Prostate gland (tissue), 2 donors: Measurements from ENCODE around the gene TRMT112. TPM values are rescaled to one million over a fixed set of nuclear protein-coding genes. Genes with fewer than 3 reads are reported as not detected.

Experiments
- DNase-seq: peaks from one replicate; pipeline ENCODE4 v3.0.0-alpha.2; 2019; ENCODE audit warnings: low spot score
- H3K27ac ChIP-seq, 2 donors: fragments of 200-600 bp; sonication (generic); 2 replicates each; pipeline ENCODE4 v1.5.1; 2017 to 2019
- H3K27me3 ChIP-seq: fragments of 200-600 bp; sonication (generic); replicated peaks from 2 replicates; pipeline ENCODE4 v1.5.1; 2019; ENCODE audit not compliant: insufficient read depth
- H3K36me3 ChIP-seq, 2 donors: fragments of 200-600 bp; sonication (generic); 1 replicate in 1 of 2; 2 replicates in 1 of 2; pipeline versions ENCODE4 v1.5.1 to v1.8.1; 2017 to 2019
- H3K4me1 ChIP-seq: fragments of 200-600 bp; sonication (generic); replicated peaks from 2 replicates; pipeline ENCODE4 v1.5.1; 2019
- H3K4me3 ChIP-seq, 2 donors: fragments of 200-600 bp; sonication (generic); 2 replicates each; pipeline ENCODE4 v1.5.1; 2017 to 2019
- H3K9me3 ChIP-seq: fragments of 200-600 bp; sonication (generic); 2 replicates; pipeline ENCODE4 v1.5.1; 2017
- POLR2A ChIP-seq: fragments of 450-650 bp; IDR thresholded peaks from one replicate; pipeline ENCODE4 v1.6.1; 2016; ENCODE audit warnings: antibody characterized with exemption, mild to moderate bottlenecking
- POLR2AphosphoS5 ChIP-seq: sonication (generic); formaldehyde crosslinking; IDR thresholded peaks from one replicate; pipeline ENCODE4 v1.6.1; 2017; ENCODE audit warnings: antibody characterized with exemption
- WGBS: methylation state at CpG from one replicate; pipeline ENCODE4 v1.1.5; 2018; 5-methylcytosine and 5-hydroxymethylcytosine counted together
- intact Hi-C: fragments of 100-400 bp; cut with DNase I; formaldehyde crosslinking; loops from one replicate; pipeline ENCODE4 v1.14.2; 2022
- microRNA-seq: library from miRNA; unstranded; fragments of <30 nt; microRNA quantifications from one replicate; pipeline ENCODE4, GENCODE V29; 2016
- small RNA-seq, 2 donors: library from RNA; depleted of rRNA; stranded (forward); fragments of <200 nt; gene quantifications; one replicate each; pipeline ENCODE3, GENCODE V24; 2016
- total RNA-seq, 2 donors: library from RNA; depleted of rRNA; stranded (reverse); fragments of >200 nt; gene quantifications; one replicate each; pipeline ENCODE4 v1.1.0, GENCODE V29; 2016
- TF ChIP-seq, protein P1 (sequence below), 4 experiments: fragments of 200-600 bp in 2 of 4; fragments of 450-650 bp in 2 of 4; sonication (generic) in 2 of 4; IDR thresholded peaks; 1 replicate in 3 of 4; 2 replicates in 1 of 4; pipeline ENCODE4 v1.5.1; 2016 to 2019; ENCODE audit warnings: antibody characterized with exemption in 4 of 4, mild to moderate bottlenecking in 2 of 4, moderate library complexity in 2 of 4

Gene TRMT112
- total RNA-seq, 2 donors from 2014 or later, result 328 to 400 TPM

DNA sequence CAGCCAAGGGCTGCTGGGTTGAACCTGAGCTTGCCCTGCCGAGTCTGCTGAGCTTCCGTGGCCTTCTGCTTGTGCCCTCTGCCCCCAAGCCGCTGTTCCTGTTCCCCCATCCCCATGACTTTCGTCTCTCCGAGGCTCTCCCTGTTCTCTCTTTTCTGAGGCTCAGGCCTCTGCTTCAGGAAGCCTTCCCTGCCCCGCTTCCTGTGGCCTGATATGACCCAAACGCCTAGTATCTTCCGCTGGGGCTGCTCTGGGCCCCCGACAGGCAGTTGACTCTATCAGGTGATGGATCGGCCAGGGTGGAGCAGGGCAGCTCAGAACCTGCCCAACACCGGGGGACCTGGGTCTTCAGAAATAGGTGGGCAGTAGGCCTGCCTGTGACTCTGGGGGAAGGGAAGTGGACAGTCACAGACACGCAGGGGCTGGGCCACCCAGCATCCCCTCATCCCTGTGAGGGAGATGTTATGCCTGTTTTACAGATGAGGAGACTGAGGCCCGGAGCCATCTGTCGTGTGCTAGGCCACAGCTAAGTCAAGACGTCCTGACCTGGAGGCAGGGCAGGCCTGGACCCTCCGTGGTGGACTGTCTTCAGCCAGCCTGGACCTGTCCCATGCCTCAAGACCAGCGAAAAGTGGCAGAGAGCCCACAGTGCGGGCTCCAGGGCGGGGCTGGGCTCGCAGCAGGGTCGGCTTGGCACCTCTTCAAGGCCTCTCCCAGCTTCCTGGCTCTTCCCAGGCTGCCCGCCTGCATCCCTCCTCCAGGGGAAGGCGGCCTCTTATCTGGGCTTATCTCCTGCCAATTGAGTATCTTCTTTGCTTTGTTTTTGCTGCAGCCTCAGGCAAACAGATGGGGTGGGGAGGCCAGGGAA is 49.1 kb downstream of the TRMT112 start:
- Histone ChIP-seq H3K27ac (peak overlapping the region; percentile 94 to 96), H3K9me3 (no peaks in the 10 kb centered on the region), H3K4me1 (peaks cover 8% of the 10 kb centered on the region), H3K27me3 (no peaks in the 10 kb centered on the region), H3K36me3 (no peaks in the 10 kb centered on the region), H3K4me3 (peak overlapping the region; percentile 64 to 69)
- WGBS, result 40% methylated on average over 23 of the region's 23 CpGs
- DNase-seq, result peak; percentile 31
- intact Hi-C loops, result no loop called here
- TF ChIP-seq, protein P1, sequence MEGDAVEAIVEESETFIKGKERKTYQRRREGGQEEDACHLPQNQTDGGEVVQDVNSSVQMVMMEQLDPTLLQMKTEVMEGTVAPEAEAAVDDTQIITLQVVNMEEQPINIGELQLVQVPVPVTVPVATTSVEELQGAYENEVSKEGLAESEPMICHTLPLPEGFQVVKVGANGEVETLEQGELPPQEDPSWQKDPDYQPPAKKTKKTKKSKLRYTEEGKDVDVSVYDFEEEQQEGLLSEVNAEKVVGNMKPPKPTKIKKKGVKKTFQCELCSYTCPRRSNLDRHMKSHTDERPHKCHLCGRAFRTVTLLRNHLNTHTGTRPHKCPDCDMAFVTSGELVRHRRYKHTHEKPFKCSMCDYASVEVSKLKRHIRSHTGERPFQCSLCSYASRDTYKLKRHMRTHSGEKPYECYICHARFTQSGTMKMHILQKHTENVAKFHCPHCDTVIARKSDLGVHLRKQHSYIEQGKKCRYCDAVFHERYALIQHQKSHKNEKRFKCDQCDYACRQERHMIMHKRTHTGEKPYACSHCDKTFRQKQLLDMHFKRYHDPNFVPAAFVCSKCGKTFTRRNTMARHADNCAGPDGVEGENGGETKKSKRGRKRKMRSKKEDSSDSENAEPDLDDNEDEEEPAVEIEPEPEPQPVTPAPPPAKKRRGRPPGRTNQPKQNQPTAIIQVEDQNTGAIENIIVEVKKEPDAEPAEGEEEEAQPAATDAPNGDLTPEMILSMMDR (IDR thresholded peaks at IDR 0.05), result no peak
- TF ChIP-seq POLR2A, result no peak
- peak; percentile 15 for TF ChIP-seq POLR2AphosphoS5

DNA sequence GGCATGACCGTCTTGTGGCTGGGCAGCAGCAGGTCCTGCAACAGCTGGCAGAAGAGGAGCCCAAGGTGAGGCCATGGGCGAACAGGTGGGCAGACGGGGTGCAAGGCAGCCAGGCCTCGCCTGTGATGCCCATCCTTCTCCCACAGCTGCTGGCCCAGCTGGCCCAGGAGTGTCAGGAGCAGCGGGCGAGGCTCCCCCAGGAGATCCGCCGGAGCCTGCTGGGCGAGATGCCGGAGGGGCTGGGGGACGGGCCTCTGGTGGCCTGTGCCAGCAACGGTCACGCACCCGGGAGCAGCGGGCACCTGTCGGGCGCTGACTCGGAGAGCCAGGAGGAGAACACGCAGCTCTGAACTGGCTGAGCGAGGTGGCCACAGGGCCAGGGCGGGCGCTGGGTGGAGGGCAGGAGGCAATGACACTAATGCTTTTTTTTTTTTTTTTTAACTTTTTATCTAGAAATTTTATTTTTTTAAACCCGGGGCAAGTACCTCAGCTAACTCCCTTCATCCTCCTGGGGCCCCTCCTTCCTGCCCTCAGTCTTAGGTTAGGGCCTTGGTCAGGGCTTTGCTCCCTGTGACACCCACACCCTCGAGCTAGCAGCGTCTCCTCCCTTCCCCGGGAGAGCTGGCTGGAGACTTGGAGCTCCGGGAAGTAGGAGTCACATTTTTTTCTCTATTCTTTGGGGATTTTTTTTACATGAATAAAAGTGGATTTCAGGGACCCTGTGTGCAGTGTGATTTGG is 50.0 kb downstream of the TRMT112 start:
- H3K4me1 ChIP-seq, result peaks cover 8% of the 10 kb centered on the region
- TF ChIP-seq POLR2A (peak; percentile 4), POLR2AphosphoS5 (no peak)
- H3K27me3 ChIP-seq, result no peaks in the 10 kb centered on the region
- peak overlapping the region in 1 of 2 donors; percentile 94 for H3K27ac ChIP-seq
- H3K4me3 ChIP-seq, result no peak overlapping the region
- 71% methylated on average over 27 of the region's 27 CpGs for WGBS
- intact Hi-C loops, result no loop called here
- DNase-seq, result no peak
- no peaks in the 10 kb centered on the region for H3K9me3 ChIP-seq
- H3K36me3 ChIP-seq, result peaks cover 0 to 4% of the 10 kb centered on the region in 2 donors

Small RNAs within 50 kb of the gene (microRNA-seq; reads per million reads assigned to microRNA genes)
- not detected for gene MIR7155

Small RNAs within 50 kb of the gene (small RNA-seq; reads per million reads assigned to genes)
- 0 to 0.19 reads per million in 2 donors for gene MIR7155
- 0 reads per million in 2 donors for gene RF00019

Other genes starting within 250 kb of the TRMT112 start
- gene MACROD1, start 151.4 kb downstream of the TRMT112 start, total RNA-seq, result 10 to 100 TPM; 33.5 to 68.2 TPM
- gene STIP1, start 131.4 kb downstream of the TRMT112 start, total RNA-seq, result 100 to 1,000 TPM; 104 to 139 TPM
- gene FERMT3, start 110.8 kb downstream of the TRMT112 start, total RNA-seq, result 10 to 100 TPM in 1 of 2 donors, 1 to 10 TPM in 1; 5.3 to 12.8 TPM
- 10 to 100 TPM; 63.6 to 87.7 TPM for gene TRPT1, start 91.4 kb downstream of the TRMT112 start, total RNA-seq
- 10 to 100 TPM; 89.5 to 90.8 TPM for gene NUDT22, start 91.3 kb downstream of the TRMT112 start, total RNA-seq
- gene DNAJC4, start 87.0 kb downstream of the TRMT112 start, total RNA-seq, result 10 to 100 TPM; 55.8 to 63.8 TPM
- 10 to 100 TPM; 50.9 to 91.2 TPM for gene VEGFB, start 83.0 kb downstream of the TRMT112 start, total RNA-seq
- gene FKBP2, start 76.5 kb downstream of the TRMT112 start, total RNA-seq, result 100 to 1,000 TPM; 138 to 164 TPM
- gene PPP1R14B, start 70.6 kb downstream of the TRMT112 start, total RNA-seq, result 10 to 100 TPM; 60.5 to 69.3 TPM
- 10 to 100 TPM; 26.3 to 43.1 TPM for gene PLCB3, start 66.0 kb downstream of the TRMT112 start, total RNA-seq
- gene BAD, start 32.9 kb downstream of the TRMT112 start, total RNA-seq, result 100 to 1,000 TPM; 140 to 161 TPM
- 10 to 100 TPM; 38.8 to 94.9 TPM for gene GPR137, start 31.7 kb downstream of the TRMT112 start, total RNA-seq
- gene KCNK4, start 26.3 kb downstream of the TRMT112 start, total RNA-seq, result not detected
- 10 to 100 TPM in 1 of 2 donors, not detected in 1; 44.3 TPM for gene CATSPERZ, start 17.2 kb downstream of the TRMT112 start, total RNA-seq
- 10 to 100 TPM; 38.7 to 54.7 TPM for gene ESRRA, start 12.0 kb downstream of the TRMT112 start, total RNA-seq
- gene PRDX5, start 562 bp upstream of the TRMT112 start, total RNA-seq, result 100 to 1,000 TPM; 224 to 303 TPM
- 1 to 10 TPM; 3.0 to 10.0 TPM for gene CCDC88B, start 22.6 kb upstream of the TRMT112 start, total RNA-seq
- gene RPS6KA4, start 41.6 kb upstream of the TRMT112 start, total RNA-seq, result 10 to 100 TPM; 18.9 to 23.7 TPM
- not detected for gene SLC22A11, start 238.4 kb upstream of the TRMT112 start, total RNA-seq